Thyroid gland (tissue), 4 donors: ENCODE data around the gene KIAA2012. TPM values are rescaled to one million over a fixed set of nuclear protein-coding genes. Genes with fewer than 3 reads are reported as not detected.
"Not testable (repeated sequence)": the region's sequence is repeated elsewhere in the genome, so short reads cannot be mapped to it uniquely, and the experiment has no call there.

Source experiments
- DNase-seq, 2 donors: peaks; one replicate each; pipeline ENCODE4 v3.0.0-alpha.2; 2019
- H3K27ac ChIP-seq, 3 donors: fragments of 200-600 bp; sonication (generic); 1 replicate in 2 of 3; 2 replicates in 1 of 3; pipeline ENCODE4 v1.5.1; 2016 to 2019; ENCODE audit warnings: mild to moderate bottlenecking in 1 of 3, moderate library complexity in 1 of 3
- H3K27me3 ChIP-seq: fragments of 200-600 bp; sonication (generic); one replicate; pipeline ENCODE4 v1.5.1; 2019
- H3K36me3 ChIP-seq, 2 donors: fragments of 200-600 bp; sonication (generic); one replicate each; pipeline ENCODE4 v1.5.1; 2016 to 2019
- H3K4me1 ChIP-seq, 2 donors: fragments of 200-600 bp; sonication (generic); one replicate each; pipeline ENCODE4 v1.5.1; 2017 to 2019
- H3K4me3 ChIP-seq, 3 donors: fragments of 200-600 bp; sonication (generic); replicated peaks in 1 of 3; 1 replicate in 2 of 3; 2 replicates in 1 of 3; pipeline ENCODE4 v1.5.1; 2016; ENCODE audit warnings: mild to moderate bottlenecking in 1 of 3
- H3K9me3 ChIP-seq: fragments of 200-600 bp; sonication (generic); one replicate; pipeline ENCODE4 v1.5.1; 2017
- POLR2A ChIP-seq, 2 donors: fragments of 450-650 bp; IDR thresholded peaks; one replicate each; pipeline ENCODE4 v1.6.1; 2017; ENCODE audit warnings: antibody characterized with exemption in 2 of 2, mild to moderate bottlenecking in 2 of 2, moderate library complexity in 1 of 2
- WGBS, 2 donors: methylation state at CpG; one replicate each; pipeline ENCODE4 v1.1.5; 2017; 5-methylcytosine and 5-hydroxymethylcytosine counted together
- intact Hi-C: fragments of 100-400 bp; cut with DNase I; formaldehyde crosslinking; loops from one replicate; pipeline ENCODE4 v1.15.1; 2023
- total RNA-seq, 4 donors: library from RNA; depleted of rRNA; stranded (reverse); fragments of >200 nt; gene quantifications; one replicate each; pipeline ENCODE4 v1.2.3, GENCODE V29; 2016
- TF ChIP-seq, protein P1 (sequence below), 6 experiments: fragments of 200-600 bp in 3 of 6; fragments of 450-650 bp in 3 of 6; sonication (generic) in 3 of 6; IDR thresholded peaks; one replicate each; pipeline ENCODE4 v1.5.1; 2016 to 2019; ENCODE audit warnings: antibody characterized with exemption in 6 of 6, mild to moderate bottlenecking in 2 of 6, inconsistent platforms in 1 of 6, moderate library complexity in 1 of 6

Gene KIAA2012
- total RNA-seq, 4 donors from 2014 or later = not detected

DNA sequence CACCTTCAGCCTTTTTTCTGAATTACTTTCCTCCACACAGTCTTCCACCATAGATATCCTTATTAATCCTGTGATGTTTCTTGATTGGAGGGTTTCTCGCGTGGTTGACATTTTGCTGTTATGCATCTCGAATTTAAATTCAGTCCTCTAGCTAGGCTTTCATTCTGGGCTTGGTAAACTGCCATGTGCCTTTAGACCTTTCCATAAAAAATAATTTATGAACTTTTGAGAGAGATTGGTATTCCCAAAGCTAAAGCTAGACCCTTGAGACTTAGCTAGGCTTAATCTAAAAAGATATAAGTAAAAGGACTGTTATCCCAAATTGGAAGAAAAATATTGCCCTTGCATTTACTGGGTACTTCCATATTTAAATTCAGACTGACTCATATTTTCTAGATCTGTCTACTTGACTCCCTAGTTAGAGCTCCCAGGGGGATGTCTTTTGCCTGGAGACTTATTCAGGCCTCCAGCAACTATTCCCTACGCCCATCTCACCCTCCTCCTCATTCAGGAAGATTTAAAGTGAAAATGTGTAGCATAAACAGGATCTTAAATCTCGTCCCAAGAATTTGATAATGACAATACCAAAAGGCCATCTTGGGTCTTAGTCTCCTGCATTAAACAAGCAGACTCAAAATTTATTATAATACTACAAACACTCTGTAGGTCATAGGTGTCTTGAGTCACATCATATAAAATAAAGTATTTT is 60.3 kb downstream of the KIAA2012 start:
- Histone ChIP-seq H3K36me3 (no peaks in the 10 kb centered on the region), H3K4me3 (no peak overlapping the region), H3K27me3 (no peaks in the 10 kb centered on the region), H3K4me1 (no peaks in the 10 kb centered on the region), H3K9me3 (no peaks in the 10 kb centered on the region), H3K27ac (no peak overlapping the region)
- no peak for DNase-seq
- intact Hi-C loops = no loop called here
- TF ChIP-seq, protein P1, sequence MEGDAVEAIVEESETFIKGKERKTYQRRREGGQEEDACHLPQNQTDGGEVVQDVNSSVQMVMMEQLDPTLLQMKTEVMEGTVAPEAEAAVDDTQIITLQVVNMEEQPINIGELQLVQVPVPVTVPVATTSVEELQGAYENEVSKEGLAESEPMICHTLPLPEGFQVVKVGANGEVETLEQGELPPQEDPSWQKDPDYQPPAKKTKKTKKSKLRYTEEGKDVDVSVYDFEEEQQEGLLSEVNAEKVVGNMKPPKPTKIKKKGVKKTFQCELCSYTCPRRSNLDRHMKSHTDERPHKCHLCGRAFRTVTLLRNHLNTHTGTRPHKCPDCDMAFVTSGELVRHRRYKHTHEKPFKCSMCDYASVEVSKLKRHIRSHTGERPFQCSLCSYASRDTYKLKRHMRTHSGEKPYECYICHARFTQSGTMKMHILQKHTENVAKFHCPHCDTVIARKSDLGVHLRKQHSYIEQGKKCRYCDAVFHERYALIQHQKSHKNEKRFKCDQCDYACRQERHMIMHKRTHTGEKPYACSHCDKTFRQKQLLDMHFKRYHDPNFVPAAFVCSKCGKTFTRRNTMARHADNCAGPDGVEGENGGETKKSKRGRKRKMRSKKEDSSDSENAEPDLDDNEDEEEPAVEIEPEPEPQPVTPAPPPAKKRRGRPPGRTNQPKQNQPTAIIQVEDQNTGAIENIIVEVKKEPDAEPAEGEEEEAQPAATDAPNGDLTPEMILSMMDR (IDR thresholded peaks at IDR 0.05) = no peak
- TF ChIP-seq POLR2A (IDR thresholded peaks at IDR 0.05) = no peak
- WGBS, 2 donors = 91 to 94% methylated on average over 5 of the region's 5 CpGs

DNA sequence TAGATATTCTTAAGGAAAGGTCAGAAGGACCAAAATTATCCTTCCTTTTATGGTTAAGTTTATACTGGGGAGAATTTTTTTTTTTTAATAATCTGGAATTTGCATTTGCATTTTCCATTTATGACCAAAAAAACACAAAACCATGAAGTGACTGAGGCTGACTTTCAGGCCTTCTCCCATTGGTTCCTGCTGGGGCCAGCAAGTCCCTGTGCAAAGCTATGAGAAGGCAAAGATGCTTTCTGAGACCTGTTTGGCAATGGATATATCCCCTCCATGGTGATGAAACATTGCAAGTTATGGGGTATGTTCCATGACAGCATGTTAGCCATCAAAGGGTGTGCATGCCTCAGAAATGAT is 60.8 kb downstream of the KIAA2012 start:
- TF ChIP-seq POLR2A (IDR thresholded peaks at IDR 0.05) = no peak
- TF ChIP-seq, protein P1 (IDR thresholded peaks at IDR 0.05) = no peak
- intact Hi-C loops = no loop called here

DNA sequence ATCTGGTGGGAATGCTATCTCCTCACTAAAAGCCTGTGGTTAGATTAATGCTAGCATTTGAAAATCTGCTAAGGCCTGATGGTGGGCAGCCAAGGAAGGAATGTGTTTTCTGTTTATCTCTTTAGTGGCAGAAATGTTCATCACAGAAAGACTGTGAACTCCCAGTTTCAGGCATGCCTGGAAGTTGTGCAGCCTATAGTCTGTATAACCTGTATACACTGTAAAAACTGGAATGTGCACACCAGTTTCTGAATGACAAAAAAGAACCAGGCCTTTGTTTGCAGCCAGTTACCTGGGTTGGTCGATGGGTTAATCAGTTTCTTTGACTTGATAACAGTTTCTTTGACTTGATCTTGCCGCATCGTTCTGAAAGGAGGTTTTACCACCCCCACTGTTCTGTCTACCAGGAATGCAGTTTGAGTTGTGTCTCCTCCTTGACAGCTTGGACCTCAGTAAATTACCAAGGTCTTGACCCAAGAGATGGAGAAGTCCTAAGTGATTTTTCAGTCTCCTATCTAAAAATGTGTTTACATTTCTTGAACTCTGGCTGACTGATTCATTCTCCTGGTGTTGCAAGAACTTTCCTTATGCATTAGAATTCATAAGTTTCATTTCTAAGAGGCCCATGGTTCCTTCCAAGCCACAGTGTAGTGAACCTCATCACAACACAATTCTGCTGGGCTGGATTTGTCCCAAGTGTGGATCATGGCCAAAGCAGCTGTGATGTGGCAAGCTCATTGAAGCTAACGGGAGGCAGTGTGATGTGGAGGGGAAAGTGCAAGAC is 62.2 kb downstream of the KIAA2012 start:
- Histone ChIP-seq H3K9me3 (no peaks in the 10 kb centered on the region), H3K27me3 (no peaks in the 10 kb centered on the region), H3K27ac (no peak overlapping the region), H3K4me1 (no peaks in the 10 kb centered on the region), H3K36me3 (no peaks in the 10 kb centered on the region), H3K4me3 (no peak overlapping the region)
- TF ChIP-seq, protein P1 (IDR thresholded peaks at IDR 0.05) = no peak
- no peak for TF ChIP-seq POLR2A (IDR thresholded peaks at IDR 0.05)
- 48 to 59% methylated on average over 4 of the region's 4 CpGs for WGBS, 2 donors
- DNase-seq = peak; percentile 30 to 36
- intact Hi-C loops = no loop called here

More for the DNA sequence above, 60.8 kb downstream of the KIAA2012 start:
- Histone ChIP-seq H3K27me3 (no peaks in the 10 kb centered on the region), H3K4me1 (no peaks in the 10 kb centered on the region), H3K4me3 (no peak overlapping the region), H3K36me3 (no peaks in the 10 kb centered on the region), H3K27ac (no peak overlapping the region), H3K9me3 (no peaks in the 10 kb centered on the region)
- no peak for DNase-seq

DNA sequence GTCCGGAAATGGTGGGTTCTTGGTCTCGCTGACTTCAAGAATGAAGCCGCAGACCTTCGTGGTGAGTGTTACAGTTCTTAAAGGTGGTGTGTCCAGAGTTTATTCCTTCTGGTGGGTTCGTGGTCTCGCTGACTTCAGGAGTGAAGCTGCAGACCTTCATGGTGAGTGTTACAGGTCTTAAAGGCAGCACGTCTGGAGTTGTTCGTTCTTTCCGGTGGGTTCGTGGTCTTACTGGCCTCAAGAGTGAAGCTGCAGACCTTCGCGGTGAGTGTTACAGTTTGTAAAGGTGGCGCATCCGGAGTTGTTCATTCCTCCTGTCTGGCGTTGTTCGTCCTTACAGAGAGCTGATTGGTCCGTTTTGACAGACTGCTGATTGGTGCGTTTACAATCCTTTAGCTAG is 63.0 kb downstream of the KIAA2012 start:
- H3K27me3 ChIP-seq = not testable (repeated sequence)
- 88 to 95% methylated on average over 18 of the region's 18 CpGs for WGBS, 2 donors

DNA sequence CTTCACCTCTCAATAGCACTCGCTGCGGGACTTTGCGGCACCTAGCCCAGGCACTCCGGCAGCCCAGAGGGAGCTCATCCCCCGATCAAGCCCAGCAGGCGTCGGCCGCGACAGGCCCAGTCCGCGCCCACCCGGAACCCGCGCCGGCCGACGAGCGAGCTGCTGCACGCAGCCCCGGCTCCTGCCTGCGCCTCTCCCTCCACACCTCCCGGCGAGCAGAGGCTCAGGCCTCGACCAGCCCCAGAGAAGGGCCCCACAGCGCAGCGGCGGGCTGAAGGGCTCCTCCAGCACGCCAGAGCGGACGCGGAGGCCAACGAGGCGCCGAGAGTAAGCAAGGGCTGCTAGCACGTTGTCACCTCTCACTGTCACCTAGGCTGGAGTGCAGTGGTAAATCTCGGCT is 63.5 kb downstream of the KIAA2012 start:
- TF ChIP-seq, protein P1 (IDR thresholded peaks at IDR 0.05) = no peak
- TF ChIP-seq POLR2A (IDR thresholded peaks at IDR 0.05) = no peak
- no peak for DNase-seq
- Histone ChIP-seq H3K4me1 (no peaks in the 10 kb centered on the region), H3K36me3 (no peaks in the 10 kb centered on the region), H3K4me3 (no peak overlapping the region), H3K27me3 (no peaks in the 10 kb centered on the region), H3K27ac (no peak overlapping the region), H3K9me3 (no peaks in the 10 kb centered on the region)
- 94 to 95% methylated on average over 23 to 36 of the region's 36 CpGs for WGBS, 2 donors
- intact Hi-C loops = no loop called here

More for the DNA sequence above, 63.0 kb downstream of the KIAA2012 start:
- H3K4me3 ChIP-seq, H3K27ac ChIP-seq, H3K4me1 ChIP-seq, DNase-seq, H3K9me3 ChIP-seq, intact Hi-C loops, H3K36me3 ChIP-seq: not testable (repeated sequence)
